Fibroblast of upper back skin (primary cell): Measurements from ENCODE around the gene SUMO3.
A peak's percentile ranks its signal among the peaks of the same experiment; 100 is the strongest.

Experiments used
- DNase-seq: peaks from one replicate; pipeline ENCODE4 v3.0.0-alpha.2; 2013

The SUMO3 gene

DNA sequence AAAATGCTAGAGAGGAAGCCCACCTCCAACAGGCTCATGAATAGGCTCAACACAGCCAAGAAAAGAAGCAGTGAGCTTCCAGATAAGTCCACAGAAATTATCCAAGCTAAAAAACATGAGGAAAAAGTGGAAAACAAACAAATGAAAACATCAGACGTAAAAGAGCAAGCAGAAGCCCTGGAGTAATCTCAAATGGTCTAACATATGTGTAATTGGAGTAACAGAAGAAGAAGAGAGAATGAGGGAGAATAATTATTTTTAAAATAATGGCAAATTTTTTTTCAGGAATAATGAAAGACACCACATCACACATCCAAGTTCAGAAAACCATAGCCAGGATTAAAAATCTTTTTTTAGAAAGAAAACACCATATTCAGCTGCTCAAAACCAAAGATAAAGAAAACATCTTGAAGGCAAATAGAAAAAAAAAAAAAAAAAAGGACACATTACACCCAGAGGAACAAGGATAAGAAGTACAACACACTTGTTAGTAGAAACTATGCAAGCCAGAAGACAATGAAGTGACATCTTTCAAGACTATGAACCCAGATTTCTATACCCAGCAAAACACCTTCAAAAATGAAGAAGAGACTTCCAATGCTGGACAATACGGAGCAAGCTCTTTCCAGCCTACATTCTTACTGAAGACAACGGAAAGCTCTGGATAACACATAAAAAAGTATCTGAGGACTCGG lies 10.6 kb upstream of the SUMO3 start:
- DNase-seq, result no peak

DNA sequence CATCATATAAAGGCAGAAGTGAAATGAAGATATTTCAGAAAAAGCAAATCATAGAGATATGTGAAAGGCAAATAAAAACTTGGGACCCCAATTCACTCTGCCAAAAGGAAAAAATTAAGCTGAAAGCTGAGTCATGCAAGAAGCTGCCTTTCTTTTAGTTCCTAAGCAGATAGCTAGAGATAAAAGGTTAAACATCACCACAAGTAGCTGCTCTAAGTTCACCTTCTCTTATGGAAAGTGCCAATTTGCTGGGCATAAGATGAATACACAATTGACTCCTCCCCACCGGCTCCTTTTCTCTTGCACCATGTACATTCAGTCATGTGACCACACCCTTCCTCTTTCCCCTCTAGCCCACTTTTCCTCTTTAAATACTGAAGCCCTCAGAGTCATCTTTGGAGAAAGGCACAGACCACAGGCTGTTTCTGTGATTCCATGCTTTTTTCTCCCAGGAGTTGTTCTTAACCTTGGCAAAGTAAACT lies 5.4 kb upstream of the SUMO3 start:
- DNase-seq, result no peak

DNA sequence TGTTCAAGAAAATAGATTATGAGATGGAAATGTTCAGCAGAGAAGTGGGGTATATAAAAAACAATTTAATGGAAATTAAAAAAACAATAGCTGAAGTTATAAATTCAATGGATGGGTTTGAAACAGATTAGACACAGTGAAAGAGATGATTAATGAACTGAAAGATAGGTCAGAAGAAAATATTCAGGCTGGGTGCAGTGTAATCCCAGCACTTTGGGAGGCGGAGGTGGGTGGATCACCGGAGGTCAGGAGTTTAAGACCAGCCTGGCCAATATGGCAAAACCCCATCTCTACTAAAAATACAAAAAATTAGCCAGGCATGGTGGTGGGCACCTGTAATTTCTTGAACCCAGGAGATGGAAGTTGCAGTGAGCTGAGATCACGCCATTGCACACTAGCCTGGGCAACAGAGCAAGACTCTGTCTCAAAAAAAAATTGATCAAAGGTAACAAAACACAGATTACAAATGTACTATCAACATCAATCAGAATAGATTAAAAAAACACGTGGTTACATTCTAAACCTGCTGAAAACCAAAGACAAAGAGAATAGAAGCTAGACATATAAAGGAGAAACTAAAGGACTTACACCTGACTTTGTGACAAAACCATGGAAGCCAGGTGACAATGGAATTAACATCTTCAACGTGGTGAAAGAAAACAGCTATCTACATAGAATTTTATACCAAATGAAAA lies 4.8 kb upstream of the SUMO3 start:
- no peak for DNase-seq

DNA sequence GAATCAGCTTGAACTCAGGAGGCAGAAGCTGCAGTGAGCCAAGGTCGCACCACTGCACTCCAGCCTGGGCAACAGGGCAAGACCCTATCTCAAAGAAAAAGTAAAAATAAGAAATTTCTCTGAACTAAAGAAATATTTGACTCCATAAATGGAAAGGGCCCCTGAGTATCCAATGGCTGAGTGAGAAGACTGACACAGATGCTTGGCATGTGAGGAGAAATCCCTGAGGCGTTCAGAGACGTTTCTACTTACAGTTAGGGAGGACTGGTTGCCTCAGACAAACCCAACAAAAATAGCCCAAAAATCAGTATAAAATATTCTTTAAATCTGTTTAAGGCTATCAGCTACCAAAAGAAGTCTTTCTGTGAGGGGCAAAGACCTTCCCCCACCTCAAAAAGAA lies 3.0 kb upstream of the SUMO3 start:
- DNase-seq, result peak; percentile 50

DNA sequence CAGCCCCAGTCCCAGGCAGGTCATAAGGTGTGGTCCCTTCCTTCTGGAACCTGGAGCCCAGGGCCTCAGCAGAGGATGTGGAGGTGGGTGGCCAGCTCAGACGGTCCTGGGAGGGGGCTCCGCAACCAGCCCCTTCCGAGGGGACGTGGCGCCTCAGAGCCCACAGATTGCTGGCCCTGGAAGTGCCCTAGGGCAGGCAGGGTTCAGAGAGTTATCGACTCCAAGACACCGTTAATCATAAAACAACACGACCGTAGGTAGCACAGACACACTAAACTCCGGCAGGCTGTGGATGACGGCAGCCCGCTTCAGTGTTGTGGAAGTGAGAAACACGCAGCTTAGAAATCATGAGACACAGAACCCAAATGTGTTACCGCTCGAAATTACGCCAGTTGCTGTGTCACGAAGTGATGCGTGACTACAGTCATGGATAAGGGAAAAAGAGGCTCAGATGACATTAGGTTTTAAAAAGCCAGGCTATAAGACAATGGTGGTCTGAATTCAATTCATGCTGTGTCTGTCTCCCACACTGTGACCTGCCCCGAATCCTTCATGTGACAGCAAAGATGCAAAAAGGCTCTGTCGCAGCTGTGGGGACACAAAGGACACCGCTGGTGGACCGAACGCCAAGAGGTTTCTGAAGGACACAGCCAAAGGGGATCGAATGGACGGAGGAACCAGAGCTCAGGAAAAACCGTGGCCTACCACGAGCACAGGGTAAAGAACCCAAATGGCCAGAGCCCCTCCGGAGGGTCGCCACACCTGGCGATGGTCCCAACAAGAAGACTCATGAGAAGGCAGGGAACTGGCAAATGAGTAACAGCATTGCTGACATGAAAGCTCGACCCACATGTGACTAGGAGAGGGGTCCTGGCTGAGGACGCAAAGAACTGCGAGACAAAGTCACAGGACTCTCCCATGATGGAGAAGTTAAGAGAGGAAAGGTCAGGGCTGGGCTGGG lies 1.7 kb upstream of the SUMO3 start:
- DNase-seq, result no peak

DNA sequence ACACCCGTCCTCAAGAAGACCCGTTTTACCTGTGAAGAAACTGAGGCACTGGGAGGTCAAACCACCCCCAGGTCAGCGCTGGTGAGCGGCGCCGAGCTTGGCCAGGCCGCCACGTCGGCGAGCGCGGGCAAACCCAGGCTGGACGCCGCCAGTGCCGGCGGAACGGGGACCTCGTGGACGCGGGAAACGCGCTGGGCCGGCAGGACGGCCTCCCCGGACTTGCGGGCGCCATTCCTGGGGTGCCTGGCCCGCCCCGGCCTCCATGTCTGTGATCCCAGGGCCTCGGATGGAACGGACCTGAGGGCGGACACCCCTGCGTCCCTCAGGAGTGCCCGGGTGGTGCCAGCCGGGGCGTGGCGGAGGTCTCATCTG lies 764 bp upstream of the SUMO3 start:
- DNase-seq, result no peak

DNA sequence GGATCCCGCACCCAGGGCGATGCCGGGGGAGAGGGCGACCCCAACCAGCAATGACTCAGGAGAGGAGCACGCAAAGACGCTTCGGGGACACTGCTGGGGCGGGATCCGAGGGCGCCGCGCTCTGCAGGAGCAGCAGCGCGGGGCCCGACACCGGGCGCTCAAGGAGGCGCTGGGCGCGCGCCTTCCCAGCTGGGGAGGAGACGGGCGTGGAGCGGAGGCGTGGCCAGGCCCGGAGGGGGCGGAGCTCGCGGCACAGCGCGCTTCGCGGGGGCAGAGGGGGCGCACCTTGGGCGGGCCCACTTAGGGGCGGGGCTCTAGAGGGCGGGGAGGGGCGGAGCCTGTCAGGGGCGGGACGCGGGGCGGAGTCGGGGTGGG lies 369 bp downstream of the SUMO3 start:
- DNase-seq, result peak; percentile 85

DNA sequence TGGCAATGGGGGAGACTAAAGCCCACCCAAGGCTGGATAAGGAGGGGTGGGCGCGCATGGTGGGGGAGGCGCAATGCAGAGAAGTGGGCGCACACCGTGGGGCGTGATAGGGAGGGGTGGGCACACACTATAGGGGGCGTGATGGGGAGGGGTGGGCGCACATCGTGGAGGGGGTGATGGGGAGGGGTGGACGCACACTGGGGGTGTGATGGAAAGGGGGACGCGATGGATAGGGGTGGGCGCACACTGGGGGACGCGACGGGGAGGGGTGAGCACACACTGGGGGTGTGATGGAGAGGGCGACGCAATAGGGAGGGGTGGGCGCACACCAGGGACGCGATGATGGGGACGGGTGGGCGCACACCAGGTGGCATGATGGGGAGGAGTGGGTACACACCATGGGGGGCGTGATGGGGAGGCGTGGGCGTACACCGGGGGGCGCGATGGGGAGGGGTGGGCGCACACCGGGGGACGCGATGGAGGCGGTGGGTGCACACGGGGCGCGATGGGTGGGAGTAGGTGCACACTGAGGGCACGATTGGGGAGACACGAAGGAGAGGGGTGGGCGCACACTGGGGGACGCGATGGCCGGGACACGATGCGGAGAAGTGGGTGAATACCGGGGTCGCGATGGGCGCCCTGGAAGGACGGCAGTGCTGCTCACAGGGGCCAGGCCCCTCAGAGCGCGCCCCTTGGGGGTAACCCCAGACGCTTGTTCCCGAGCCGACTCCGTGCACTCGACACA lies 929 bp downstream of the SUMO3 start:
- DNase-seq, result no peak

DNA sequence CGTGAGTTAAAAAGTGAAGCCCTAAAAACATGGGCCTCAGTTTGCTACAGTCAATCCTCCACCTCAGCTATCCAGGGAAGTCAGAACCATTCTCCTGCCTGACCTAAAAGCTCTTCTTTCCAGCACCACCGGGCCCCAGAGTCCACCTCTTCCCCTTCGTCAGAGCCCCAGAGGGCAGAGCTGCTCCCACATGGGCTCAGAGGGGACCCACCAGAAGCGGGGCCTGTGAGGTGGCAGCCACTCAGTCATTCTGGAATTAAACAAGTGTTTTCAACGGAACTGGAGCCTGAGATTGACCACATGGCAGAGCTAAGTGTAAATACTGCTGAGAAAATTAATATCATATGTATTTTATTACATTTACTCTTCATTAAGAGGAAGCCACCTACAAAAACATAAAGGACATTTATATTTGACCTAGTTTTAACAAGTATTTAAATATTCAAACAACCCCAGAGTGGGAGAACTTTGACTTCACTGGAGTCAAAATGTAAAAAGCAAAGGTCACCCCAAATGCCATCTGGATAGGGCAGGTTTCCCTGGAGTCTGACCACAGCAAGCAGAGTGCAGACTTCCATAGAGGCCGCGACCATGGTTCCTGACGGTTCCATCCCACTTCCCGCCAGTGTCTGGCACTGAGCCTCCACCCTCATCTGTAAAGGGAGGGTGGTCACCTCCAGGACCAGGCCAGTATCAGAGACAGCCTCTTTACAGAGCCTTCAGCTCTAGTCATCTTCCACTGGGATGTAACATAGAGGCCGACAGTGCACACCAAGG lies 1.8 kb downstream of the SUMO3 start:
- no peak for DNase-seq

DNA sequence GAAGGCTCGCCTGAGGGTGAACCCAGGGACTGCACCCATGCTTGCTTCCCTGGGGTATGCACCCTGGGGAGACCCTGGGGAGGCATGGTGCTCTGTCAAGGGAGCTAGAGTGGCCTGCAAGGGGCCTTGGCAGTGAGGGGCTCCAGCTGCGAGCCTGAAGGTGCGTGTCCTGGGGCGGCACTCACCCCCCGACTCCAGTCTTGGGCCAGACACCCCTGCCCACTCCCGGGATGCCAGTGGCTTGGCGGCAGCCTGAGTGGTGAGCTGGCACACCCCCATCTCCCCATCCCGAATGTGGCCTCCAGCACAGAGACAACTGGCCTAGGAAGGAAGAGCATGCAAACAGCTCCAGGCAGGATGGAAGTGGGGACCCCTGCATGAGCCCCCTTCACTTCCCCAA lies 2.6 kb downstream of the SUMO3 start:
- DNase-seq, result no peak

DNA sequence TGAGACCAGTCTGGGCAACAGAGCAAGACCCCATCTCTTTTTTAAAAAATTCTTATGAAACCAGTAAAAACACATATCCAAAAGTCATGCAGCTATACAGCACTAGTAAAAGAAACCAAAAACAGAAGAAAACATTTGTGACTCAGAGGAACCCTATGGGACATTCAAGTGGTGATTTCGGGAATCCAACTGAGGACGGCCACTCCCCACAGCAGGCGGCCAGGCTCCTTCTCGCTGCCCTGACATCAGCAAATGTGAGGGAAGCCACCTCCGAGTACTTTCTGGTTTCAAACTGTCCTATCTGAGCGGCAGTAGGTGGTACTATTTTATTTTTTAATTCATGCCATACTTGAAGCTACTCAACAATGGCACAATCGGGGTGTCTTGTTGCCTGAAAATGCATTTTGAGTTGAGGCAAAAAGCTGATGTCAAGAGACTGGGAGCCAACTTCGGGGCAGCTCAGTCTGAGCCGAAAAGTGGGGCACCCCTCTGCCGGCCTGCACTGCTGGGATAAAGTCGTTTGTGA lies 3.3 kb downstream of the SUMO3 start:
- no peak for DNase-seq

DNA sequence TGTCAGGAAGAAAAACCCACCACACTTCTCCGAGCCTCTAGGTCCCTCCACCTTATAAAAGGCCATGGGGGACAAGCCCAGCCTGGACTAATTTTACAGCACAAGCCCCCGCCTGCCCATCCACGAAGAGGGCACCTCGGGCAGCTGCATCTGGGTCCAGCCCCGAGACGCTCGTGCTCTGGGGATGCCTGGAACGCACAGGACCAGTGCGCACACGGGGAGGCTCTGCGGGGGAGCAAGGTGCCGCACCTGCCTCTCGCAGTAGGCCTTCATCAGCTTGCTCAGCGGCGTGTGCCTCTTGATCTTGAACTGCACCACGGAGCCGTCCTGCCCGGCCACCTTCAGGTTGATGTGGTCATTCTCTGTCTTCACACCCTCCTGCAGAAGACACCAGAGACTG lies 4.1 kb downstream of the SUMO3 start:
- no peak for DNase-seq

DNA sequence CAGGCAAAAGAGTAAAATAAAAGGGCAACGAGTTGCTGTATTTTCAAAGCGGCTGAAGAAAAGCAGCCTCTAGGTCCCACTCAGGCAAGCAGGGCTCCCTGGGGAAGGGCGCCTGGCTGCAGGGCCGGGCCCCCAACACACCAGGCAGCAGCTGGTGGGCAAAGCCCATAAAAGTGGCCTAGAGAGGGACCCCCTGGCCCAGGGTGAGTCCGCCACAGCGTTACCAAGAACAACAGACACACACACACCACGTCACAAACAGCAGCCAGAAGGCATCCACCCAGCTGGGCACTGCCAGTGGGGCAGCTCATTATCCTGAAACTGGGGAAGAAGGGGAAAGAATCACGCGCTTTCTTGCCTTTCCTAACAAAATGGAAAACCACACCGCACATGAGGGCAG lies 4.7 kb downstream of the SUMO3 start:
- no peak for DNase-seq

DNA sequence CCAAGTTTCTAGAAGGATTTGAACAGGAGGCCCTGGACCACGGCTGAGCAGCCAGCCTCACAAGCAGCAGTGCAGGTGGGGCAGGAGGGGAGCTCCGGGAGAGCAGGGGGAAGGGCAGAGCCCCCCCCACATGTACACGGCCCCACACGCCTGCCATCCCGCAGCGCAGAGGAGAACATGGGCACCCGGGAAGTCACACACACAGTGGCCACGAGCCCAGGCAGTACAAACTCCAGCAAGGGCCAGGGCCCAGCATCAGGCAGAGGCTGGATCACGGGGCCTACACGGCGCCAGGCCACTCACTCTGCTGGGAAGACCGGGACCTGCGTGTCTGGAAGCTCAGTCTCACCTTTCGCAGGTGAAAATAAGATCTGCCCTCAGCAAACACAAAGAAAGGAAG lies 5.2 kb downstream of the SUMO3 start:
- no peak for DNase-seq

DNA sequence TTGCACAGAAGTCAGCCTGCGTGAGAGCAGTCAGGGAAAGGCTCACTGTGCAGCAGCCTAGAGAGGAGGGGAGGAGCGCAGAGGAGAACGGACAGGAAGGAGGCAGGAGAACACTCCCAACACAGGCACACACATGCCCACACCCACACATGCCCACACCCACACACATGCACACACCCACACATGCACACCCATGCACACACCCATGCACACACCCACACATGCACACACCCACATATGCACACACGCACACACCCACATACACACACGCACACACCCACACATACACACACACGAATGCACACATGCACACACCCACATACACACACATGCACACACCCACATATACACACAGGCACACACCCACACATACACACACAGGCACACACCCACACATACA lies 7.1 kb downstream of the SUMO3 start:
- no peak for DNase-seq

DNA sequence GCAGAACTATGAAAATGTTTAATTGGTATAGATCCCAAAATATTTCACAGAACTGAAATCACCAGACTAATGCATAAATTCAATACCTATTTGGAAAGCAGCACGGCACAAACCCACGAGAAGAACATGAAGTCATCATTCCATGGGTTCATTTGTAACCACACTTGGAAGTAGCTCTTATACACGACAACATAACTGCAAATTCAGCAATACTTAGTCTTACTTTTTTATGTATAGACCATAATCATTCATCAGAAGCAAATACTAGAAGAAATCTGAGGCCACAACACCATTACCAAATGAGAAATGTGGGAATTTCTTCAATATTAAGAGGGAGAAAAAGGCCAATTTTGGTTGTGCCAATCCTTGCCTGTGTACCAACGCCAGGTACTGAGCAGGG lies 12.0 kb downstream of the SUMO3 start:
- no peak for DNase-seq

DNA sequence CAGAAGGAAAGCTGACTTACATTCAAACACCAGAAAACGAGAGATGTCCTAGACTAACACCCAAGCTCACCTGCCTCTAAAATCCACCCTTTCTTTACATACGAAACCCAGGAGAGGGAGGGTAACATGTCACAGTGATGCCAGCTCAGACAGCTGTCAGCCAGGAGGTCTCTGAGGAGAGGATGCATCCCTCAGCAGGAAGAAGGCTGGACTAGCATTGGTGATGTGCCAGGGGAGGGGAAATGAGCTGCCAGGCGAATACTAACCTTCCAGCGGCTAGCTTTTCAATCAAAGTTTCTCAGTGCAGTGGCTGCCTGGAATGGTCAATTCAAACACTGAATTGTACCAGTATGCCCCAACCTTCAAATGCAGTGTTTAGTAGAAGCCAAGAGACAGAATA lies 12.6 kb downstream of the SUMO3 start:
- no peak for DNase-seq

DNA sequence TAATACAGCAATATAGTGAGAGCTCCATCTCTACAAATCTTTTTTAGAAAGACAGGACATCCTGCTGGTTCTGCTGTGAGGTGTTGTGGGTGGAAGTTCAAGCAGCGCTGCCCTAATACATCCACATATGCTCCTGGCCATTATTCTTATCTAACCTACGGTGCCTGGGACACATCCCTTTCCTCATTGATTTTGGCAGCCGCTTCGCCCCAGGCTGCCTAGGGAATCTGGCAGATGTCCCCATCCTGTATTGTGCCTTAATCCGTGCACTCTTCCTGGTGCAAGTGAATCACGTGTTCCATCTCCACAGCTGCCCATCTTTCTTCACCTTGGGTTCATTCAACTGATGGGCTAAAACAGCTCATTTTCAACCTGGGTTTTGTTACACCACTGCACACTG lies 13.1 kb downstream of the SUMO3 start:
- no peak for DNase-seq

DNA sequence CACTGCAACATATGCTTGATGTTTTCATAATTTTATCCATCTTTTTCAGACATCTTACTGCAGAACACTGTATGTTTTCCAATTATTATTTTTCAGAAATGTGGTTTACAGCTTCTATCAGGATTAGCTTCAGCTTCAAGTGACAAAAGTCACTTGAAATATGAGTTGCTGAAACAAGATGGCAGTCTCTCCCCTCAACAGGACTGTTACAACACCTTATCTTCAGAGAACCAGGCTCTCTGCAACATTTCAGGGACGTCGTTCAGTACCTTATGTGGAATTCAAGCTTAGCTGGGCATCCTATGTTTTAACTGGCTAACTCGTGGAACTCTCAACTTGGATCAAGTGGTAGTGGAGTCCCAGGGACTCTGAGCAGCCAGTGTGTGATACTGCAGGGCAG lies 14.2 kb downstream of the SUMO3 start:
- DNase-seq, result no peak

DNA sequence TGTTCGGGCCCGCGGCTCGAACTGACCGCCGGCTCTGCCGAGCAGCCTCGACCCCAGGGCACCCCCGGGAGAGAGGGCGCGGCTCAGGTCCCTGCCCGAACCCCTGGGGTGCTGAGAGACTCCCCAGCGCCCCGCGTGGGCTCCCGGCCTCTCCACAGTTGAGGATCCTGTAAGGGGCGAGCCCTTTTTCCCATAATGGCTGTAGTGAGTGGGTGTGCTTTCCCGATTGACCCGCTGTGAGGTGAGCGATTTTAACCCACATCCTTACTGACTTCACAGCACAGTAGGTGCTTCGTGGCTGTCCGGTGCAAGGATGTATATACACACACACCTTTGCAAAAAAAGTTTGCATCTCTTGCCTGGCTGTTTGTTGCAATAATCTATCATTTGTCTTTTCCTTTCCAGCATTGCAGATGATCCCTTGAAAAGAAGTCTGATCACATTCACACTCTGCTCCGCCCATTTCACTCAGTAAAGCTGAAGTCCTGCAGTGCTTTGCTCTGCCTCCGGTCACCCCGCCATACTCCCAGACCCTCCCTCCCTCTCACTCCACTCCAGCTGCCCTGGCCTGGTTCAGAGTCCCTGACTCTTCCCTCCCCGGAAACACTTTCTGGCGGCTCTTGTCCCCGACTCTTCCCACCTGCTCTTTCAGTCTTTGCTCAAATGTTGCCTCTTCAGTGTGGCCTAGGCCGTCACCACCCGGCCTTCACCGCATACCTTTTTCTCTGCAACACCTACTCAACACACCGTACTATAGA lies 15.3 kb downstream of the SUMO3 start:
- DNase-seq, result no peak
